OCI-LY1 (cell line): ENCODE measurements around the gene TRDMT1.

Experiments used
- EZH2 ChIP-seq: fragments of 200-600 bp; sonication (generic), shearing (Covaris generic); IDR thresholded peaks from 2 replicates; pipeline ENCODE4 v1.8.0; 2017; ENCODE audit warnings: borderline replicate concordance, mixed run types, mild to moderate bottlenecking, antibody characterized with exemption, low read length, moderate library complexity, mixed read lengths
- TF ChIP-seq, protein P1 (sequence below): fragments of 200-600 bp; sonication (generic), shearing (Covaris generic); IDR thresholded peaks from 2 replicates; pipeline ENCODE4 v1.5.1; 2017; ENCODE audit warnings: mild to moderate bottlenecking, antibody characterized with exemption, low read length, moderate library complexity, mixed read lengths

DNA sequence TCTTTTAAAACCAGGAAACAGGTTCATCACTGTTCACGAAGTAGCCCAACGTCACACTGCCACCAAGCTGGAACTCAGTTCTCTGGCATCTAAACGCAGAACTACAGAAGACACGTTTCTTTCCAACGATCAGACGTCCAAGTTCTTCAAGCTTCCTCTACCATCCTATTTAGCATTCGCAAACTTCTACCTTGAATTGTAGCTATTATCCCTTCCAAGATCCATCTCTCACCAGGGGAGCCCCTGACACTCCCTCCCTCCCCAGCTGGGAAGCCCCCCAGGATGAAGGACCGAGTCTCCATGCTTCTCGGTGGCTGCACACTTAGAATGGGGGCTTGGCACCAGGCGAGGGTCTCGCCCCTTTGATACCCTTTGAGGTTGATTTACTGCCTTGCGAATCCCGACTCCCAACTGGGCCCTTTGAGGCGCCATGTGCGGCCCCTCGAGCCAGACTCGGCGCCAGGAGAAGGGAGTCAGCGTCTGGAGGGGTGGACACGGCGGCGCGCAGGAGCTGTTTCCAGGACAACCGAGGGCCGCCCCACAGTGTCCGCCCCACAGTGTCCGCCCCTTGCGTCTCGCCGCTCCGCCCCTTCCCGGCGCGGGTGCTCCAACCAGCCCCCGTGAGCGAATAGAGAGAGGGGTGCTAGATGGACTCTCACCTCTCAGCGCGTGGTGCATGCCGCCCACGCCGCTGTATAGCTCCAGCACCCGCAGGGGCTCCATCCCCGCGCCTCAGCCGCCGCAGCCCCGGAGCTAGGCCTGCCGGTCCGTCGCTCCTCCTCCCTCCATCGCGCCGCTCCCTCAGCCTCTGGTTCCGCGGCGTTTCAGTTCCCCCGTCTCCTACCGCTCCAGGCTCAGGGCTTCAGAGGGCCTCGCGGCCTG is at the start of gene TRDMT1:
- TF ChIP-seq, protein P1, sequence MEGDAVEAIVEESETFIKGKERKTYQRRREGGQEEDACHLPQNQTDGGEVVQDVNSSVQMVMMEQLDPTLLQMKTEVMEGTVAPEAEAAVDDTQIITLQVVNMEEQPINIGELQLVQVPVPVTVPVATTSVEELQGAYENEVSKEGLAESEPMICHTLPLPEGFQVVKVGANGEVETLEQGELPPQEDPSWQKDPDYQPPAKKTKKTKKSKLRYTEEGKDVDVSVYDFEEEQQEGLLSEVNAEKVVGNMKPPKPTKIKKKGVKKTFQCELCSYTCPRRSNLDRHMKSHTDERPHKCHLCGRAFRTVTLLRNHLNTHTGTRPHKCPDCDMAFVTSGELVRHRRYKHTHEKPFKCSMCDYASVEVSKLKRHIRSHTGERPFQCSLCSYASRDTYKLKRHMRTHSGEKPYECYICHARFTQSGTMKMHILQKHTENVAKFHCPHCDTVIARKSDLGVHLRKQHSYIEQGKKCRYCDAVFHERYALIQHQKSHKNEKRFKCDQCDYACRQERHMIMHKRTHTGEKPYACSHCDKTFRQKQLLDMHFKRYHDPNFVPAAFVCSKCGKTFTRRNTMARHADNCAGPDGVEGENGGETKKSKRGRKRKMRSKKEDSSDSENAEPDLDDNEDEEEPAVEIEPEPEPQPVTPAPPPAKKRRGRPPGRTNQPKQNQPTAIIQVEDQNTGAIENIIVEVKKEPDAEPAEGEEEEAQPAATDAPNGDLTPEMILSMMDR, result no peak
- no peak for TF ChIP-seq EZH2
